HG02981 (cell line): ENCODE measurements around the gene RAB8B.
"Not testable (repeated sequence)": the region's sequence is repeated elsewhere in the genome, so short reads cannot be mapped to it uniquely, and the experiment has no call there.

ENCODE experiments used
- ATAC-seq: cut with Tn5 transposase; IDR thresholded peaks from one replicate; pipeline ENCODE4 v1.9.1; 2021; ENCODE audit warnings: mild to moderate bottlenecking, moderate library complexity; ENCODE audit not compliant: unreplicated experiment

The RAB8B gene

GRCh38 chr15:63203451-63204090 lies 14.2 kb downstream of the RAB8B start:
- no peak for ATAC-seq

- no peak for ATAC-seq
Measured at GRCh38 chr15:63206079-63206478, 16.7 kb downstream of the RAB8B start.

- not testable (repeated sequence) for ATAC-seq
Measured at GRCh38 chr15:63208824-63209223, 19.4 kb downstream of the RAB8B start.

GRCh38 chr15:63210151-63211091 lies 21.0 kb downstream of the RAB8B start:
- ATAC-seq = no peak

GRCh38 chr15:63211092-63211490 lies 21.7 kb downstream of the RAB8B start:
- ATAC-seq = no peak

GRCh38 chr15:63211549-63211948 lies 22.1 kb downstream of the RAB8B start:
- no peak for ATAC-seq

GRCh38 chr15:63212050-63213004 lies 22.9 kb downstream of the RAB8B start:
- ATAC-seq = peak; percentile 59

- no peak for ATAC-seq
Measured at GRCh38 chr15:63218100-63218808, 28.8 kb downstream of the RAB8B start.

- no peak for ATAC-seq
Measured at GRCh38 chr15:63219196-63219710, 29.8 kb downstream of the RAB8B start.

GRCh38 chr15:63221346-63221745 lies 31.9 kb downstream of the RAB8B start:
- no peak for ATAC-seq

- no peak for ATAC-seq
Measured at GRCh38 chr15:63223463-63223862, 34.1 kb downstream of the RAB8B start.

GRCh38 chr15:63225381-63225780 lies 36.0 kb downstream of the RAB8B start:
- ATAC-seq = no peak

- no peak for ATAC-seq
Measured at GRCh38 chr15:63226155-63226883, 36.9 kb downstream of the RAB8B start.

GRCh38 chr15:63226966-63227401 lies 37.6 kb downstream of the RAB8B start:
- no peak for ATAC-seq

- no peak for ATAC-seq
Measured at GRCh38 chr15:63227689-63228088, 38.3 kb downstream of the RAB8B start.

GRCh38 chr15:63231206-63231605 lies 41.8 kb downstream of the RAB8B start:
- ATAC-seq = no peak

- ATAC-seq = no peak
Measured at GRCh38 chr15:63231706-63232105, 42.3 kb downstream of the RAB8B start.

- no peak for ATAC-seq
Measured at GRCh38 chr15:63232405-63232804, 43.0 kb downstream of the RAB8B start.

GRCh38 chr15:63232943-63233342 lies 43.5 kb downstream of the RAB8B start:
- no peak for ATAC-seq
